ENCODE data around the gene SLC29A3. TPM values are rescaled to one million over a fixed set of nuclear protein-coding genes. Genes with fewer than 3 reads are reported as not detected.
A peak's percentile ranks its signal among the peaks of the same experiment; 100 is the strongest.

SLC29A3 gene
- total RNA-seq, 2 donors from 2014 or later: 4.6 to 12.7 TPM

- H3K27me3 ChIP-seq (replicated peaks; ENCODE audit: insufficient read depth): no peaks in the 10 kb centered on the region
- no peak for DNase-seq (ENCODE audit: low spot score)
- H3K4me3 ChIP-seq: no peak overlapping the region
- TF ChIP-seq CTCF (IDR thresholded peaks at IDR 0.05): no peak
- TF ChIP-seq POLR2AphosphoS5 (IDR thresholded peaks at IDR 0.05): no peak
- no peak for TF ChIP-seq POLR2A (IDR thresholded peaks at IDR 0.05)
- H3K27ac ChIP-seq: no peak overlapping the region
- no peaks in the 10 kb centered on the region for H3K9me3 ChIP-seq
- no peaks in the 10 kb centered on the region for H3K4me1 ChIP-seq (replicated peaks)
- no peaks in the 10 kb centered on the region for H3K36me3 ChIP-seq
- 81% methylated on average over 12 of the region's 12 CpGs for WGBS
- intact Hi-C loops (cut with DNase I): no loop called here
Measured at GRCh38 chr10:71301371-71301916, 17.6 kb upstream of the SLC29A3 start.

GRCh38 chr10:71302451-71302850 lies 16.6 kb upstream of the SLC29A3 start:
- no peaks in the 10 kb centered on the region for H3K9me3 ChIP-seq
- no peaks in the 10 kb centered on the region for H3K36me3 ChIP-seq
- H3K4me1 ChIP-seq (replicated peaks): no peaks in the 10 kb centered on the region
- DNase-seq (ENCODE audit: low spot score): no peak
- intact Hi-C loops (cut with DNase I): no loop called here
- WGBS: 69% methylated on average over 4 of the region's 4 CpGs
- H3K27ac ChIP-seq: no peak overlapping the region
- TF ChIP-seq CTCF (IDR thresholded peaks at IDR 0.05) (no peak), POLR2A (IDR thresholded peaks at IDR 0.05) (no peak), POLR2AphosphoS5 (IDR thresholded peaks at IDR 0.05) (no peak)
- no peaks in the 10 kb centered on the region for H3K27me3 ChIP-seq (replicated peaks; ENCODE audit: insufficient read depth)
- H3K4me3 ChIP-seq: no peak overlapping the region

GRCh38 chr10:71302874-71303568 lies 16.0 kb upstream of the SLC29A3 start:
- Histone ChIP-seq H3K4me3 (no peak overlapping the region), H3K27me3 (replicated peaks; ENCODE audit: insufficient read depth) (no peaks in the 10 kb centered on the region), H3K27ac (no peak overlapping the region), H3K9me3 (no peaks in the 10 kb centered on the region), H3K4me1 (replicated peaks) (no peaks in the 10 kb centered on the region), H3K36me3 (no peaks in the 10 kb centered on the region)
- WGBS: 59% methylated on average over 8 of the region's 8 CpGs
- peak in 3 of 4 experiments; percentile 20 to 45 (median 26) for TF ChIP-seq CTCF (IDR thresholded peaks at IDR 0.05)
- no peak for TF ChIP-seq POLR2A (IDR thresholded peaks at IDR 0.05)
- no peak for TF ChIP-seq POLR2AphosphoS5 (IDR thresholded peaks at IDR 0.05)
- intact Hi-C loops (cut with DNase I): no loop called here
- no peak for DNase-seq (ENCODE audit: low spot score)

GRCh38 chr10:71303569-71303907 lies 15.5 kb upstream of the SLC29A3 start:
- Histone ChIP-seq H3K36me3 (no peaks in the 10 kb centered on the region), H3K4me3 (no peak overlapping the region), H3K27me3 (replicated peaks; ENCODE audit: insufficient read depth) (no peaks in the 10 kb centered on the region), H3K9me3 (no peaks in the 10 kb centered on the region), H3K4me1 (replicated peaks) (no peaks in the 10 kb centered on the region), H3K27ac (no peak overlapping the region)
- TF ChIP-seq POLR2A (IDR thresholded peaks at IDR 0.05): no peak
- no peak for TF ChIP-seq CTCF (IDR thresholded peaks at IDR 0.05)
- TF ChIP-seq POLR2AphosphoS5 (IDR thresholded peaks at IDR 0.05): no peak
- WGBS: 100% methylated on average over 1 of the region's 1 CpG
- intact Hi-C loops (cut with DNase I): no loop called here
- no peak for DNase-seq (ENCODE audit: low spot score)

- Histone ChIP-seq H3K9me3 (no peaks in the 10 kb centered on the region), H3K4me3 (no peak overlapping the region), H3K27me3 (replicated peaks; ENCODE audit: insufficient read depth) (no peaks in the 10 kb centered on the region), H3K27ac (no peak overlapping the region), H3K36me3 (no peaks in the 10 kb centered on the region), H3K4me1 (replicated peaks) (no peaks in the 10 kb centered on the region)
- WGBS: 64% methylated on average over 6 of the region's 6 CpGs
- intact Hi-C loops (cut with DNase I): no loop called here
- TF ChIP-seq POLR2A (IDR thresholded peaks at IDR 0.05): no peak
- TF ChIP-seq CTCF (IDR thresholded peaks at IDR 0.05): no peak
- no peak for TF ChIP-seq POLR2AphosphoS5 (IDR thresholded peaks at IDR 0.05)
- no peak for DNase-seq (ENCODE audit: low spot score)
Measured at GRCh38 chr10:71304914-71305313, 14.1 kb upstream of the SLC29A3 start.
